PC-9 (cell line): ENCODE data around the gene DAPK1. TPM values are rescaled to one million over a fixed set of nuclear protein-coding genes. Genes with fewer than 3 reads are reported as not detected.

Experiments
- BruUV-seq: library from RNA; stranded (reverse); fragments of 400-500 nt; replicated peaks from 2 replicates; lab custom pipeline; 2021; lab: Mats Ljungman, UMichigan
- CTCF ChIA-PET: fragments of 300-600 bp; sonication (Branson Sonifier 250); formaldehyde crosslinking; loops from one replicate; lab custom pipeline; 2022; ENCODE audit warnings: antibody characterized with exemption; lab: Charles Lee
- POLR2A ChIA-PET: fragments of 300-600 bp; sonication (Branson Sonifier 250); formaldehyde crosslinking; loops from one replicate; lab custom pipeline; 2022; ENCODE audit warnings: antibody characterized with exemption; ENCODE audit not compliant: unreplicated experiment; lab: Charles Lee
- DNase-seq, 2 experiments: peaks; one replicate each; pipeline versions ENCODE4 v3.0.0 to v3.0.0-alpha.2; 2015 to 2022; ENCODE audit warnings: mixed read lengths in 1 of 2
- H2AFZ ChIP-seq: fragments of 200-600 bp; sonication (generic); 2 replicates; pipeline ENCODE4 v1.8.1; 2017; ENCODE audit warnings: antibody characterized with exemption
- H3F3A ChIP-seq: fragments of 200-600 bp; sonication (generic); 2 replicates; pipeline ENCODE4 v1.8.1; 2017; ENCODE audit warnings: antibody characterized with exemption, mild to moderate bottlenecking, low read depth; ENCODE audit not compliant: insufficient read depth
- H3K27ac ChIP-seq: fragments of 200-600 bp; sonication (generic); 2 replicates; pipeline ENCODE4 v1.6.1; 2016; ENCODE audit warnings: mixed run types
- H3K27me3 ChIP-seq: fragments of 200-600 bp; sonication (generic); 2 replicates; pipeline ENCODE4 v1.6.1; 2016; ENCODE audit warnings: low read depth, mixed run types; ENCODE audit not compliant: insufficient read depth
- H3K36me3 ChIP-seq: fragments of 200-600 bp; sonication (generic); 2 replicates; pipeline ENCODE4 v1.6.1; 2016; ENCODE audit warnings: low read depth, mixed run types
- H3K4me1 ChIP-seq: fragments of 200-600 bp; sonication (generic); replicated peaks from 2 replicates; pipeline ENCODE4 v1.6.1; 2016; ENCODE audit warnings: mixed run types; ENCODE audit not compliant: insufficient read depth
- H3K4me2 ChIP-seq: fragments of 200-600 bp; sonication (generic); 2 replicates; pipeline ENCODE4 v1.6.1; 2017; ENCODE audit warnings: mixed run types
- H3K4me3 ChIP-seq: fragments of 200-600 bp; sonication (generic); 2 replicates; pipeline ENCODE4 v1.6.1; 2016; ENCODE audit warnings: mixed run types
- H3K79me2 ChIP-seq: fragments of 200-600 bp; sonication (generic); 2 replicates; pipeline ENCODE4 v1.6.1; 2017; ENCODE audit warnings: low read depth, mixed run types
- H3K9me2 ChIP-seq: fragments of 200-600 bp; sonication (generic); 2 replicates; pipeline ENCODE4 v1.8.1; 2017; ENCODE audit warnings: mild to moderate bottlenecking; ENCODE audit not compliant: insufficient read depth
- H3K9me3 ChIP-seq: fragments of 200-600 bp; sonication (generic); 2 replicates; pipeline ENCODE4 v1.8.1; 2016; ENCODE audit warnings: low read depth; ENCODE audit not compliant: insufficient read depth
- H4K20me1 ChIP-seq: fragments of 200-600 bp; sonication (generic); 2 replicates; pipeline ENCODE4 v1.8.1; 2017; ENCODE audit not compliant: insufficient read depth
- CTCF ChIP-seq: fragments of 200-600 bp; sonication (generic); conservative IDR thresholded peaks from 2 replicates; pipeline ENCODE4 v1.6.1; 2017; ENCODE audit warnings: mixed run types, antibody characterized with exemption, mild to moderate bottlenecking, moderate library complexity
- EZH2 ChIP-seq: fragments of 200-600 bp; sonication (generic); IDR thresholded peaks from 2 replicates; pipeline ENCODE4 v1.8.0; 2017; ENCODE audit warnings: antibody characterized with exemption, low read depth
- intact Hi-C: fragments of 100-400 bp; cut with micrococcal nuclease; formaldehyde crosslinking; loops from one replicate; pipeline ENCODE4 v1.10.0; 2022; ENCODE audit not compliant: unreplicated experiment
- total RNA-seq: library from RNA; stranded (reverse); gene quantifications from 2 replicates; pipeline ENCODE4 v1.2.3, GENCODE V29; 2021

DAPK1 gene
- total RNA-seq, 1 experiment from 2014 or later = 100 TPM

- DNase-seq = peak in 1 of 2 experiments; percentile 54
- Histone ChIP-seq H4K20me1 (no peaks in the 10 kb centered on the region), H3K4me1 (peaks cover 37% of the 10 kb centered on the region), H3K79me2 (no peaks in the 10 kb centered on the region), H3K27ac (peak overlapping the region; percentile 21; the same call in 1 of the 2 replicates), H3F3A (peaks cover 8% of the 10 kb centered on the region; the same call in 1 of the 2 replicates), H3K9me3 (no peaks in the 10 kb centered on the region), H3K9me2 (no peaks in the 10 kb centered on the region), H2AFZ (peak overlapping the region; percentile 59), H3K4me3 (no peak overlapping the region), H3K27me3 (no peaks in the 10 kb centered on the region), H3K36me3 (no peaks in the 10 kb centered on the region), H3K4me2 (peak overlapping the region; percentile 52)
- no TSS peak for BruUV-seq
- intact Hi-C loops = no loop called here
- ChIA-PET CTCF (no interaction called here), POLR2A (no interaction called here)
- TF ChIP-seq CTCF (no peak), EZH2 (no peak)
These were observed 6.8 kb upstream of the DAPK1 start for GRCh38 chr9:87490907-87491306.

- Histone ChIP-seq H3K9me3 (no peaks in the 10 kb centered on the region), H3K27ac (peak overlapping the region; percentile 21; the same call in 1 of the 2 replicates), H3K9me2 (no peaks in the 10 kb centered on the region), H3K4me3 (no peak overlapping the region), H2AFZ (peak overlapping the region; percentile 59; the same call in 1 of the 2 replicates), H3K79me2 (no peaks in the 10 kb centered on the region), H3K27me3 (no peaks in the 10 kb centered on the region), H3K36me3 (no peaks in the 10 kb centered on the region), H3K4me2 (peak overlapping the region; percentile 52), H3F3A (peaks cover 8% of the 10 kb centered on the region; the same call in 1 of the 2 replicates), H4K20me1 (no peaks in the 10 kb centered on the region), H3K4me1 (peaks cover 42% of the 10 kb centered on the region)
- intact Hi-C loops = no loop called here
- CTCF ChIA-PET = no interaction called here
- POLR2A ChIA-PET = no interaction called here
- TF ChIP-seq CTCF (no peak), EZH2 (no peak)
- DNase-seq = no peak
- no TSS peak for BruUV-seq
These were observed 6.1 kb upstream of the DAPK1 start for GRCh38 chr9:87491523-87491922.

- Histone ChIP-seq H3K27me3 (no peaks in the 10 kb centered on the region), H3F3A (peaks cover 8% of the 10 kb centered on the region; the same call in 1 of the 2 replicates), H3K27ac (no peak overlapping the region), H3K4me2 (no peak overlapping the region), H3K4me3 (no peak overlapping the region), H2AFZ (no peak overlapping the region), H4K20me1 (no peaks in the 10 kb centered on the region), H3K9me2 (no peaks in the 10 kb centered on the region), H3K4me1 (peaks cover 47% of the 10 kb centered on the region), H3K79me2 (peaks cover 6% of the 10 kb centered on the region), H3K9me3 (no peaks in the 10 kb centered on the region), H3K36me3 (no peaks in the 10 kb centered on the region)
- intact Hi-C loops = no loop called here
- ChIA-PET CTCF (no interaction called here), POLR2A (interaction anchor here (0.6 kb wide), 1 partner anchor 1791 kb away, joined by 5 read pairs; no protein-coding TSS in a partner anchor)
- BruUV-seq = no TSS peak
- DNase-seq = no peak
- TF ChIP-seq CTCF = no peak
- TF ChIP-seq EZH2 = no peak
These were observed 5.0 kb upstream of the DAPK1 start for GRCh38 chr9:87492642-87493041.
